HepG2 (cell line): ENCODE data around the gene CRYM. TPM values are rescaled to one million over a fixed set of nuclear protein-coding genes. Genes with fewer than 3 reads are reported as not detected.

ENCODE experiments used
- AKAP8 ChIP-seq: sonication (generic); formaldehyde crosslinking; IDR thresholded peaks from 2 replicates; pipeline ENCODE4 v1.5.1; 2020; ENCODE audit warnings: mild to moderate bottlenecking, missing genetic modification reagents
- FOXP4 ChIP-seq: sonication (generic); formaldehyde crosslinking; IDR thresholded peaks from 2 replicates; pipeline ENCODE4 v1.4.0; 2020; ENCODE audit warnings: missing genetic modification reagents
- HBP1 ChIP-seq: IDR thresholded peaks from 2 replicates; pipeline ENCODE4 v1.6.1; 2016; ENCODE audit warnings: low read depth, control low read depth
- HOXA7 ChIP-seq: sonication (generic); formaldehyde crosslinking; IDR thresholded peaks from 2 replicates; pipeline ENCODE4 v1.8.1; 2022; ENCODE audit warnings: mild to moderate bottlenecking, missing genetic modification reagents, moderate library complexity
- IRF2 ChIP-seq: IDR thresholded peaks from 2 replicates; pipeline ENCODE4 v1.6.1; 2018; ENCODE audit warnings: missing genetic modification reagents, missing compliant biosample characterization
- RFX5 ChIP-seq: IDR thresholded peaks from 2 replicates; pipeline ENCODE4 v1.6.1; 2011; ENCODE audit warnings: low read depth, low read length, improper control_type of control experiment
- TSC22D2 ChIP-seq: sonication (generic); formaldehyde crosslinking; IDR thresholded peaks from 2 replicates; pipeline ENCODE4 v1.5.1; 2020; ENCODE audit warnings: missing genetic modification reagents, mild to moderate bottlenecking, borderline replicate concordance
- ZBTB39 ChIP-seq: sonication (generic); formaldehyde crosslinking; IDR thresholded peaks from 2 replicates; pipeline ENCODE4 v1.5.0; 2020; ENCODE audit warnings: missing genetic modification reagents
- ZFAT ChIP-seq: sonication (generic); formaldehyde crosslinking; conservative IDR thresholded peaks from 2 replicates; pipeline ENCODE4 v1.8.1; 2023; ENCODE audit warnings: missing genetic modification reagents, inconsistent platforms
- ZGPAT ChIP-seq: IDR thresholded peaks from 2 replicates; pipeline ENCODE4 v1.6.1; 2016; ENCODE audit warnings: mild to moderate bottlenecking
- ZMAT3 ChIP-seq: sonication (generic); formaldehyde crosslinking; conservative IDR thresholded peaks from 2 replicates; pipeline ENCODE4 v1.7.0; 2021; ENCODE audit warnings: missing genetic modification reagents
- ZNF12 ChIP-seq: sonication (generic); formaldehyde crosslinking; IDR thresholded peaks from 2 replicates; pipeline ENCODE4 v1.5.0; 2020; ENCODE audit warnings: missing genetic modification reagents
- ZNF235 ChIP-seq: sonication (generic); formaldehyde crosslinking; IDR thresholded peaks from 2 replicates; pipeline ENCODE4 v1.8.1; 2023; ENCODE audit warnings: mild to moderate bottlenecking, missing genetic modification reagents, borderline replicate concordance
- ZNF282 ChIP-seq: fragments of 450-650 bp; IDR thresholded peaks from 2 replicates; pipeline ENCODE4 v1.6.1; 2018; ENCODE audit not compliant: partially characterized antibody
- ZNF775 ChIP-seq: sonication (generic); formaldehyde crosslinking; IDR thresholded peaks from 2 replicates; pipeline ENCODE4 v1.4.0; 2020; ENCODE audit warnings: missing genetic modification reagents, mild to moderate bottlenecking, moderate library complexity, borderline replicate concordance
- polyA plus RNA-seq, 8 experiments: library from polyadenylated mRNA; depleted of rRNA in 3 of 8; stranded (reverse) in 7 of 8; unstranded in 1 of 8; fragments of >200 nt; fragmentation: Illumina TruSeq in 4 of 8; extraction: Trizol in 4 of 8; gene quantifications; 2 replicates each; pipeline versions ENCODE4 v1.2.1 to v1.2.3, GENCODE V29; 2011 to 2016; ENCODE audit warnings: low read depth in 4 of 8, missing spikeins in 1 of 8, mixed read lengths in 1 of 8; ENCODE audit not compliant: insufficient read depth in 1 of 8
- total RNA-seq, 5 experiments: library from RNA; depleted of rRNA; stranded (reverse); fragments of >200 nt; fragmentation: Illumina TruSeq; extraction: Trizol; gene quantifications; 2 replicates each; pipeline ENCODE4 v1.2.3, GENCODE V29; 2016; ENCODE audit warnings: low read depth in 1 of 5
- TF ChIP-seq, protein P1 (sequence below): sonication (generic); formaldehyde crosslinking; IDR thresholded peaks from 2 replicates; pipeline ENCODE4 v1.5.1; 2020; ENCODE audit warnings: missing genetic modification reagents, mild to moderate bottlenecking, borderline replicate concordance
- TF ChIP-seq, protein P2 (sequence below): IDR thresholded peaks from 2 replicates; pipeline ENCODE4 v1.6.1; 2012; ENCODE audit warnings: low read length, improper control_type of control experiment

The CRYM gene
- total and polyA plus RNA-seq, 2 of the 13 experiments (the other 11 are each of a cell fraction or from before 2014, with no cell fraction given), result 1.9 to 2.2 TPM

GRCh38 chr16:21263640-21264570, 14.2 kb downstream of the CRYM start (continued):
- TF ChIP-seq, protein P1, sequence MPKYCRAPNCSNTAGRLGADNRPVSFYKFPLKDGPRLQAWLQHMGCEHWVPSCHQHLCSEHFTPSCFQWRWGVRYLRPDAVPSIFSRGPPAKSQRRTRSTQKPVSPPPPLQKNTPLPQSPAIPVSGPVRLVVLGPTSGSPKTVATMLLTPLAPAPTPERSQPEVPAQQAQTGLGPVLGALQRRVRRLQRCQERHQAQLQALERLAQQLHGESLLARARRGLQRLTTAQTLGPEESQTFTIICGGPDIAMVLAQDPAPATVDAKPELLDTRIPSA, result no peak
- TF ChIP-seq ZBTB39 (CRISPR knock-in tag) (no peak), AKAP8 (CRISPR knock-in tag) (no peak), ZMAT3 (CRISPR knock-in tag) (peak; percentile 70; the same call in 1 of the 2 replicates), ZGPAT (CRISPR knock-in tag) (peak; percentile 59; the same call in 1 of the 2 replicates), TSC22D2 (CRISPR knock-in tag) (no peak), ZNF282 (no peak), IRF2 (CRISPR knock-in tag) (0 out of 2 replicates have a peak, but pooled peaks have one; percentile 48), HOXA7 (CRISPR knock-in tag) (no peak), ZNF775 (CRISPR knock-in tag) (no peak), FOXP4 (peak; percentile 81), ZNF235 (CRISPR knock-in tag) (no peak), RFX5 (no peak), ZNF12 (no peak), HBP1 (CRISPR knock-in tag) (0 out of 2 replicates have a peak, but pooled peaks have one; percentile 19), ZFAT (CRISPR knock-in tag) (no peak)
- TF ChIP-seq, protein P2, sequence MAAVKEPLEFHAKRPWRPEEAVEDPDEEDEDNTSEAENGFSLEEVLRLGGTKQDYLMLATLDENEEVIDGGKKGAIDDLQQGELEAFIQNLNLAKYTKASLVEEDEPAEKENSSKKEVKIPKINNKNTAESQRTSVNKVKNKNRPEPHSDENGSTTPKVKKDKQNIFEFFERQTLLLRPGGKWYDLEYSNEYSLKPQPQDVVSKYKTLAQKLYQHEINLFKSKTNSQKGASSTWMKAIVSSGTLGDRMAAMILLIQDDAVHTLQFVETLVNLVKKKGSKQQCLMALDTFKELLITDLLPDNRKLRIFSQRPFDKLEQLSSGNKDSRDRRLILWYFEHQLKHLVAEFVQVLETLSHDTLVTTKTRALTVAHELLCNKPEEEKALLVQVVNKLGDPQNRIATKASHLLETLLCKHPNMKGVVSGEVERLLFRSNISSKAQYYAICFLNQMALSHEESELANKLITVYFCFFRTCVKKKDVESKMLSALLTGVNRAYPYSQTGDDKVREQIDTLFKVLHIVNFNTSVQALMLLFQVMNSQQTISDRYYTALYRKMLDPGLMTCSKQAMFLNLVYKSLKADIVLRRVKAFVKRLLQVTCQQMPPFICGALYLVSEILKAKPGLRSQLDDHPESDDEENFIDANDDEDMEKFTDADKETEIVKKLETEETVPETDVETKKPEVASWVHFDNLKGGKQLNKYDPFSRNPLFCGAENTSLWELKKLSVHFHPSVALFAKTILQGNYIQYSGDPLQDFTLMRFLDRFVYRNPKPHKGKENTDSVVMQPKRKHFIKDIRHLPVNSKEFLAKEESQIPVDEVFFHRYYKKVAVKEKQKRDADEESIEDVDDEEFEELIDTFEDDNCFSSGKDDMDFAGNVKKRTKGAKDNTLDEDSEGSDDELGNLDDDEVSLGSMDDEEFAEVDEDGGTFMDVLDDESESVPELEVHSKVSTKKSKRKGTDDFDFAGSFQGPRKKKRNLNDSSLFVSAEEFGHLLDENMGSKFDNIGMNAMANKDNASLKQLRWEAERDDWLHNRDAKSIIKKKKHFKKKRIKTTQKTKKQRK, result no peak
